HPDE6-E6E7 (cell line): ENCODE data around the gene PROKR1.
"Not testable (repeated sequence)": the region's sequence is repeated elsewhere in the genome, so short reads cannot be mapped to it uniquely, and the experiment has no call there.

Experiments
- DNase-seq: peaks from one replicate; pipeline ENCODE4 v3.0.0; 2011; ENCODE audit warnings: missing footprints; ENCODE audit errors: extremely low spot score

Gene PROKR1

GRCh38 chr2:68658266-68658665, 14.9 kb downstream of the PROKR1 start:
- no peak for DNase-seq

GRCh38 chr2:68659081-68659480, 15.7 kb downstream of the PROKR1 start:
- DNase-seq = no peak

GRCh38 chr2:68660658-68661057, 17.3 kb downstream of the PROKR1 start:
- DNase-seq = no peak

- no peak for DNase-seq
Observed at GRCh38 chr2:68662466-68662865, 19.1 kb downstream of the PROKR1 start.

DNA sequence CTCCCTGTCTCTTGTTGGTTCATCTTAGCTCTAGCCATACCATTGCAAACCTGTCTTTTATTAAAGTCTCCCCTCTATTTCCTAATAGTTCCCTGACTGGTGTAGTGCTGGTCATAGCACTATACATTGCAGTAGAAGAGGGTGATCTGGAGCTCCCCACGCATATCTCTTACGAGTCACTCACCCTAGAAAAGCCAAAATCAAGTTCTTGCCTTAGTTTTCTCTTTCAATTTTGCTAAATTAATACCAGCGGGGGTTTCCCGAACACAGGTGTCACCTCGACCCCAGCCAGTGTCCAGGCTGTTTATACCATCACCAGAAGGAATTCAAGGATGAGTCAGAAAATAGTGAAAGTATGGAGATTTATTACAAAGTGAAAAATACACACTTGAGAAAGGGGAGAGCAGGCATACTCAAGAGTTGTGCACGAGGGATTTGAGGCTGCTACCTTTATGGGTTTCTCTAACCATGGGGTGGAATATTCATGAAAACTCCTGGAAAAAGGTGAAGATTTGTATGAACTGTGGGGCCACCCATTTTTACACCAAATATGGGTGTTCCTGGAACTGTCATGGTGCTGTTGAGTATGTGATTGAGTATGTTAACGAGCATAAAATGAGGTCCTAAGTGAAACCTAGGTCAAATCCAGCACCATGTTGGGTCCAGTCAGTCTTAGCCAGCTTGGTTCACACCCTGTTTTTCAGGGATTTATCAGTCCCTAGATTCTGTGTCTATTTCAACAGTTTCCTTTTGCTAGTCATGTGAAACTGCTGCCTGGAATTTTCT, 20.2 kb downstream of the PROKR1 start:
- DNase-seq = no peak

DNA sequence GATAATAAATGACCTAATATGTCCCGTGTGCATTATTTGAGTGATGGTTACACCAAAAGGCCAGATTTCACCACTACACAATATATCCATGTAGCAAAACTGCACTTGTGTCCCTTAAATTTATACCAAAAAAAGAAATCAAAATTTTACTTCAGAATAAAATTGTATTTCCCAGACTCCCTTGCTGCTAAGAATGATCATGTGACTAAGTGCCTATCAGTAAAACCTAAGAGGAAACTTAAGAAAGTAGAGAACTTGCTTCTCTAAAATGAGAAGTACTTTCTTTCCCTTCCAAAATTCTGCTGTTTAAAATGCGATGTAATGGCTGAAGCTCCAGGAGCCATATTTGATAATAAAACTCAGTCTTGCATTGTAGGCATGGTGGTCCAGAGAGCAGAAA, 24.0 kb downstream of the PROKR1 start:
- no peak for DNase-seq

DNA sequence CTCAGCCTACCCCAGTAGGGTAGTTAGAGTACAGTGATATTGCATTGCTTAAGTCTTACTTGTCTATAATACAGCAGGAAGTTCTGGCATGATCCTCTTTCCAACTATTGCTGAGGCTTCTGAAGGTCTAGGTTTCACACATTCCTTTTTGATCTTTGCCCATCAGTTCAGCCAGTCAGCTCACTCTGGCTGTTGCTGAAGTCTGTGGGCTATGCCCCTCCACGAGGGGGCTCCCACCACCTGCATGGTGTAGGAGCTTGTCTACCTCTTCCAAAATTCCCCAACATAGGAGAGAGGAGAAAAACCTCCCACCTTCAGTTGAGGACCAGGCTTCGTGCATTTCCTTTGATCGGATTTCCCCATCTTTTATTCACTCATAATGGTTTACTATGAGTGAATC, 26.3 kb downstream of the PROKR1 start:
- DNase-seq = no peak

DNA sequence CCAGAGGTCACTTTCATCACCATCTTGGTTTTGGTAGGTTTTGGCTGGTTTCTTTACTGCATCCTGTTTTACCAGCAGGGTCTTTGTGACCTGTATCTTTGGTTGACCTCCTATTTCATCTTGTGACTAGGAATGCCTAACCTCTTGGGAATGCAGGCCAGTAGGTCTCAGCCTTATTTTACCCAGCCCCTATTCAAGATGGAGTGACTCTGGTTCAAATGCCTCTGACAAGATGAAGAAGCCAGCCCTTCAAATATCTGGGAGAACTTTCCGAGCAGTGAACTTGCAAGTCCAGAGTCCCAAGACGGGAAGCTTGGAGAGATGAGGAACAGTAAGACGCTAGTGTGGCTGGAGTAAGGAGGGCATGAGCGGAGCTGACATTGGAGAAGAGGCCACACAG, 28.6 kb downstream of the PROKR1 start:
- no peak for DNase-seq

- DNase-seq = no peak
Observed at GRCh38 chr2:68673631-68674030, 30.3 kb downstream of the PROKR1 start.

DNA sequence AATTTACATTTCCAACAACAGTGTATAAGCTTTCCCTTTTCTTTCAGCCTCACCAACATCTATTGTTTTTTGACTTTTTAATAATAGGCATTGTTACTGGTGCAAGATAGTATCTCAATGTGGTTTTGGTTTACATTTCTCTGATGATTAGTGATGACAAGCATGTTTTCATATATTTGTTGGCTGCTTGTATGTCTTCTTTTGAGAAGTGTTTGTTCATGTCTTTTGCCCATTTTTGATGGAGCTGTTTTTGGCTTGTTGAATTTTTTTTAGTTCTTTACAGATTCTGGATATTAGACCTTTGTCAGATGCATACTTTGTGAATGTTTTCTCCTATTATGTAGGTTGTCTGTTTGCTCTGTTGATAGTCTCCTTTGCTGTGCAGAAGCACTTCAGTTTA, 32.1 kb downstream of the PROKR1 start:
- DNase-seq = no peak

GRCh38 chr2:68677837-68678236, 34.5 kb downstream of the PROKR1 start:
- not testable (repeated sequence) for DNase-seq

- DNase-seq = not testable (repeated sequence)
Observed at GRCh38 chr2:68679166-68679916, 36.0 kb downstream of the PROKR1 start.

- DNase-seq = not testable (repeated sequence)
Observed at GRCh38 chr2:68679917-68680267, 36.5 kb downstream of the PROKR1 start.

GRCh38 chr2:68684197-68684596, 40.8 kb downstream of the PROKR1 start:
- no peak for DNase-seq

DNA sequence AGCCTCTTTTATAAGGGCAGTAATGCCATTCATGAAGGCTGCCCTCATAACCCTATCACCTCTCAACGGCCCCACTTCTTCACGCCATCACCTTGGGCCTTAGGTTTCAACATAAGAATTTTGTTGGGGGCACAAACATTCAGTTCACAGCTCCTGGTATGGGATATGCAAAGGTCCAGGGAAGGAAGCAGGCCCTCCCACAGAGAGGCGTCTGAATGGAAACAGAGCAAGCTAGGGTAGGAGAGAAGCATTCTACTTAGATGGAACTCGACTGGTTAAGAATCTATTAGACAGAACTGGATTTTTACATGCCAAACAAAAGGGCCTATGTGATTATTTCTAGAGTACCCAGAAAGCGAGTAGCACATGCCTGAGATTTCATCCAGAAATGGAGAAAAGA, 42.8 kb downstream of the PROKR1 start:
- DNase-seq = no peak

DNA sequence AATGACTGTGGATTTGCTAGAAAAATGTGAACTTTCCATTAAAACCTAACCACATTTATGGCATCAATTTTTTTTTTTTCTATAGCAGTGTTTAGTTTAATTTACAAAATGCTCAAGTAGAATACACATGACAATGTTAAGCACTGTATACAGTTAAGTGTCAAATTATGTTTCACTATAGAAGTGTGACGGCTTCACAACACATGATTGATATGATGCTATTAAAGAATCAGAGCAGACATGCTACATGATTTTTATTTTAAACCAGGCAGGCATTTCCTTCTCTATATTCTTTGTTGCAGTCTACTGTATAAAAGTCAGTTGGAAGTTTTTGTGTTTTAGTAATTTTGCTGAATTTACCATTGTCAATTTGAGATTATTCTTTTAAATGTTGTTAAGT, 43.6 kb downstream of the PROKR1 start:
- no peak for DNase-seq

- DNase-seq = no peak
Observed at GRCh38 chr2:68689553-68690537, 46.5 kb downstream of the PROKR1 start.

DNA sequence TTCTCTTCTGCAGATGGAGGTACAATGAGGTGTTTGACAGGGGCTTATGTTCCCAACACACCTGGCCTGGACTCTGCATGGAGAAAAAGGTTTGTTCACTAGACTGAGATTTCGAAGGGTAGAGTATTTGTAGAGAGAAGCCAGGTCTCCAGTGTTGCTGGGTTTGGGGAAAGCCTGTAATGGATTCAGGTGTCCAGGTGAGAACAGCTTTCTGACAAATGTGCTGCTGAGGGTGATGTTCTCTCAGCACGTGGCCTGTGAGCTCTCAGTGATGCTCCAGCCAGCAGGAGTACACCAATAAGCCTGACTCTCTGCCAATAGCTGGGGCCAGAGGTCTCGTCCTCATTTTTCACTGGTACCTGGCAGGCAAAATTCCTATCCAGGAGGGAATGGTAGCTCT, 47.5 kb downstream of the PROKR1 start:
- no peak for DNase-seq

DNA sequence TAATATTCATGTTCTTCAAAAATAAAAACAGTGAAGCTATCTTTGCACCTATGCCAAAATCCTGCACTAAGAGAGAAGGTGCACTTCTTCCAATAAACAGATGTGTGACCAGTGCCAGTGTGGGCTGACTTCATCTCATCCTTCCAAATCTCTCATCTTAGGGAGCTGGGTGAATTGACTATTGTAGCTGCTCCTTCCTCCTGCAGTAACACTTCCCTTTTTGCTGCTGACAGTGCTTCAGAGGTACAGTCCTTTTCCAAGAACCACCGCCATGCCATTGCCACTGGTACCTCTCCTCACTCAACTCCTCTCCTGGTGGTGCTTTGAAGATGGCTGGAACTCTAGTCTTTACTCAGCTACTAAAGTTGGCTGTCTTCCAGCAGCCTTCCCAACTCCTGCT, 49.1 kb downstream of the PROKR1 start:
- DNase-seq = no peak

DNA sequence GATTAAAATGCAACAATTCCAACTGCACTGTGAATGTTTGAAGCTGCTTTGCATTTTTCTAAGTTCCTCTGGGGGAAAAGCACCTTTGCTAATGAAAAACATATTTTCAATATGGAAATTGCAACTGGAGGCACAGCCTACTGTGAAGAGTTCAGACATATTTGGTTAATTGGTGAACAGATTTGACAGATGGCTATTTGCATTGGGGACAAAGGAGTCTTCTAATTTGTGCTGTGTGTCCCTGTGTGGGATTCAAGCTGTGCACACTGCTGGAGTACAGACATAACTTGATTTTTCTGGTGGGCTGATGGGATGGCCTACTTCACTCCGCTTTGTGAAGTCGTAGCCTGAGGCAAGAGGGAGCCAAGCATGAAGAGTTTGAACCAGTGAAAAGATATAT, 50.6 kb downstream of the PROKR1 start:
- no peak for DNase-seq

GRCh38 chr2:68695971-68696370, 52.6 kb downstream of the PROKR1 start:
- DNase-seq = no peak

GRCh38 chr2:68696554-68696953, 53.2 kb downstream of the PROKR1 start:
- no peak for DNase-seq
